Endothelial cell of umbilical vein (primary cell): ENCODE results near the gene PLEKHA5. TPM values are rescaled to one million over a fixed set of nuclear protein-coding genes. Genes with fewer than 3 reads are reported as not detected.

Experiments
- BruUV-seq: library from RNA; stranded (reverse); fragments of 400-500 nt; replicated peaks from 2 replicates; lab custom pipeline; 2021; lab: Mats Ljungman, UMichigan
- CTCF ChIA-PET: fragments of 300-600, 350-600 bp; sonication (Branson Sonifier 250); formaldehyde crosslinking; loops from one replicate; lab custom pipeline; 2021; ENCODE audit warnings: antibody characterized with exemption, inconsistent platforms; lab: Charles Lee
- POLR2A ChIA-PET: fragments of 300-600, 350-600 bp; sonication (Branson Sonifier 250); formaldehyde crosslinking; loops from one replicate; lab custom pipeline; 2021; ENCODE audit warnings: antibody characterized with exemption, inconsistent platforms; lab: Charles Lee
- DNase-seq: peaks from one replicate; pipeline ENCODE4 v3.0.0-alpha.2; 2011; ENCODE audit warnings: low read depth, low spot score
- FAIRE-seq: peaks from 2 replicates; lab custom pipeline; 2011; peaks lifted over from hg19 to GRCh38; lab: Jason Lieb, UNC
- H2AFZ ChIP-seq: 2 replicates; pipeline ENCODE4 v1.6.0; 2012; ENCODE audit warnings: low read depth, low read length, control low read depth, inconsistent platforms
- H3K27ac ChIP-seq: 2 replicates; pipeline ENCODE4 v1.5.1; 2011; ENCODE audit warnings: low read depth, mild to moderate bottlenecking, control low read depth, low read length, moderate library complexity; ENCODE audit not compliant: insufficient read depth
- H3K27me3 ChIP-seq, 2 experiments: 2 replicates each; pipeline versions ENCODE4 v1.6.0 to v1.6.1; 2011; ENCODE audit warnings: low read length in 2 of 2, mixed read lengths in 1 of 2; ENCODE audit not compliant: control insufficient read depth in 2 of 2, insufficient read depth in 2 of 2
- H3K36me3 ChIP-seq, 2 experiments: 2 replicates in 1 of 2; 3 replicates in 1 of 2; pipeline ENCODE4 v1.5.1; 2011; ENCODE audit warnings: low read length in 2 of 2, mild to moderate bottlenecking in 1 of 2, moderate library complexity in 1 of 2; ENCODE audit not compliant: control insufficient read depth in 2 of 2, insufficient read depth in 2 of 2; ENCODE audit errors: extremely low read depth in 1 of 2
- H3K4me1 ChIP-seq: 3 replicates; pipeline ENCODE4 v1.5.1; 2011; ENCODE audit warnings: mild to moderate bottlenecking, low read length; ENCODE audit not compliant: control insufficient read depth, insufficient read depth; ENCODE audit errors: extremely low read depth
- H3K4me2 ChIP-seq: 2 replicates; pipeline ENCODE4 v1.6.1; 2011; ENCODE audit warnings: low read length, control low read depth, mixed read lengths; ENCODE audit not compliant: insufficient read depth
- H3K4me3 ChIP-seq, 3 experiments: fragments of 200-600 bp in 1 of 3; sonication (generic), shearing (Covaris generic) in 1 of 3; replicated peaks in 1 of 3; 2 replicates each; pipeline ENCODE4 v1.5.1; 2011 to 2016; ENCODE audit warnings: control low read depth in 3 of 3, low read length in 3 of 3, mild to moderate bottlenecking in 2 of 3, inconsistent platforms in 1 of 3, low read depth in 1 of 3, moderate library complexity in 1 of 3; ENCODE audit not compliant: insufficient read depth in 1 of 3
- H3K79me2 ChIP-seq: 2 replicates; pipeline ENCODE4 v1.6.0; 2012; ENCODE audit warnings: low read length, inconsistent platforms; ENCODE audit not compliant: control insufficient read depth, insufficient read depth
- H3K9ac ChIP-seq: replicated peaks from 2 replicates; pipeline ENCODE3; 2011; ENCODE audit warnings: low read length, control low read depth; ENCODE audit not compliant: insufficient read depth; ENCODE audit errors: extremely low read depth
- H3K9me1 ChIP-seq: replicated peaks from 3 replicates; pipeline ENCODE4 v1.6.0; 2011; ENCODE audit warnings: mild to moderate bottlenecking, low read length; ENCODE audit not compliant: control insufficient read depth, insufficient read depth; ENCODE audit errors: extremely low read depth
- H3K9me3 ChIP-seq: replicated peaks from 2 replicates; pipeline ENCODE4 v1.5.1; 2012; ENCODE audit warnings: low read length, inconsistent platforms; ENCODE audit not compliant: control insufficient read depth, insufficient read depth
- H4K20me1 ChIP-seq: replicated peaks from 2 replicates; pipeline ENCODE3; 2011; ENCODE audit warnings: mild to moderate bottlenecking, low read length; ENCODE audit not compliant: control insufficient read depth, insufficient read depth; ENCODE audit errors: extremely low read depth
- EZH2 ChIP-seq: IDR thresholded peaks from 2 replicates; pipeline ENCODE4 v1.6.1; 2012; ENCODE audit warnings: borderline replicate concordance, low read depth, mild to moderate bottlenecking, moderate library complexity, low read length, inconsistent platforms; ENCODE audit not compliant: severe bottlenecking
- FOS ChIP-seq: IDR thresholded peaks from 2 replicates; pipeline ENCODE4 v1.6.1; 2011; ENCODE audit warnings: mild to moderate bottlenecking, low read length, moderate library complexity, borderline replicate concordance; ENCODE audit not compliant: insufficient read depth
- GATA2 ChIP-seq: IDR thresholded peaks from 2 replicates; pipeline ENCODE4 v1.7.0; 2011; ENCODE audit warnings: low read depth, mild to moderate bottlenecking, moderate library complexity, mixed read lengths, low read length; ENCODE audit not compliant: insufficient read length, insufficient read depth
- JUN ChIP-seq: IDR thresholded peaks from 2 replicates; pipeline ENCODE4 v1.6.1; 2011; ENCODE audit warnings: borderline replicate concordance, low read depth; ENCODE audit not compliant: insufficient read length, insufficient read depth
- MAX ChIP-seq: IDR thresholded peaks from 2 replicates; pipeline ENCODE4 v1.6.1; 2011; ENCODE audit not compliant: insufficient read depth, insufficient read length
- MYC ChIP-seq: IDR thresholded peaks from one replicate; pipeline ENCODE4 v1.6.1; 2011; ENCODE audit warnings: mild to moderate bottlenecking, low read depth, low read length
- POLR2A ChIP-seq: IDR thresholded peaks from 2 replicates; pipeline ENCODE4 v1.6.1; 2012; ENCODE audit warnings: low read depth, mild to moderate bottlenecking, control low read depth, low read length
- POLR2AphosphoS5 ChIP-seq: IDR thresholded peaks from 2 replicates; pipeline ENCODE4 v1.6.1; 2012; ENCODE audit warnings: low read depth, mild to moderate bottlenecking, control low read depth, low read length, moderate library complexity; ENCODE audit not compliant: insufficient read depth
- dilution Hi-C: fragments of 300-500 bp; cut with MboI; formaldehyde crosslinking; loops from one replicate; pipeline ENCODE4 v1.15.0; 2019; ENCODE audit warnings: low sequenced_read_pairs; ENCODE audit not compliant: extremely low pct_ligation_motif_present
- intact Hi-C: fragments of 100-400 bp; cut with micrococcal nuclease; formaldehyde crosslinking; loops from one replicate; pipeline ENCODE4 v1.10.0; 2022
- polyA plus RNA-seq, 4 experiments: library from polyadenylated mRNA; depleted of rRNA in 3 of 4; stranded (reverse) in 3 of 4; unstranded in 1 of 4; fragments of >200 nt; gene quantifications; 2 replicates each; pipeline versions ENCODE4 v1.2.1 to v1.2.3, GENCODE V29; 2011 to 2012; ENCODE audit warnings: missing spikeins in 1 of 4
- total RNA-seq: library from RNA; stranded (reverse); gene quantifications from 2 replicates; pipeline ENCODE4 v1.2.3, GENCODE V29; 2021
- TF ChIP-seq, protein P1 (sequence below), 2 donors: IDR thresholded peaks; 1 replicate in 1 of 2; 2 replicates in 1 of 2; pipeline ENCODE4 v1.5.1; 2011; ENCODE audit warnings: low read length in 2 of 2, mild to moderate bottlenecking in 2 of 2, moderate library complexity in 2 of 2, control low read depth in 1 of 2, inconsistent platforms in 1 of 2, low read depth in 1 of 2; ENCODE audit not compliant: insufficient read depth in 1 of 2; ENCODE audit errors: extremely low read depth in 1 of 2

PLEKHA5 gene
- total and polyA plus RNA-seq, 2 donors (not counting 3 experiments of a cell fraction or from before 2014, with no cell fraction given) = 2.5 to 12.7 TPM

GRCh38 chr12:19323805-19324204 lies 194.3 kb downstream of the PLEKHA5 start:
- no peak overlapping the region for H3K27ac ChIP-seq
- H4K20me1 ChIP-seq = no peaks in the 10 kb centered on the region
- ChIA-PET POLR2A (no interaction called here), CTCF (no interaction called here)
- no peaks in the 10 kb centered on the region for H3K79me2 ChIP-seq
- H3K9ac ChIP-seq = no peak overlapping the region
- dilution Hi-C loops (no loop called here), intact Hi-C loops (no loop called here)
- BruUV-seq = no TSS peak
- FAIRE-seq (no peak), DNase-seq (no peak)
- no peak overlapping the region for H3K4me3 ChIP-seq
- no peak overlapping the region for H2AFZ ChIP-seq
- no peaks in the 10 kb centered on the region for H3K36me3 ChIP-seq
- H3K4me2 ChIP-seq = no peak overlapping the region
- no peaks in the 10 kb centered on the region for H3K9me1 ChIP-seq
- no peaks in the 10 kb centered on the region for H3K9me3 ChIP-seq
- H3K27me3 ChIP-seq = no peaks in the 10 kb centered on the region
- H3K4me1 ChIP-seq = no peaks in the 10 kb centered on the region
- TF ChIP-seq POLR2A = no peak
- TF ChIP-seq FOS = no peak
- no peak for TF ChIP-seq POLR2AphosphoS5
- no peak for TF ChIP-seq EZH2
- TF ChIP-seq JUN = no peak
- no peak for TF ChIP-seq MYC
- TF ChIP-seq MAX = no peak
- TF ChIP-seq GATA2 = no peak
- TF ChIP-seq, protein P1, sequence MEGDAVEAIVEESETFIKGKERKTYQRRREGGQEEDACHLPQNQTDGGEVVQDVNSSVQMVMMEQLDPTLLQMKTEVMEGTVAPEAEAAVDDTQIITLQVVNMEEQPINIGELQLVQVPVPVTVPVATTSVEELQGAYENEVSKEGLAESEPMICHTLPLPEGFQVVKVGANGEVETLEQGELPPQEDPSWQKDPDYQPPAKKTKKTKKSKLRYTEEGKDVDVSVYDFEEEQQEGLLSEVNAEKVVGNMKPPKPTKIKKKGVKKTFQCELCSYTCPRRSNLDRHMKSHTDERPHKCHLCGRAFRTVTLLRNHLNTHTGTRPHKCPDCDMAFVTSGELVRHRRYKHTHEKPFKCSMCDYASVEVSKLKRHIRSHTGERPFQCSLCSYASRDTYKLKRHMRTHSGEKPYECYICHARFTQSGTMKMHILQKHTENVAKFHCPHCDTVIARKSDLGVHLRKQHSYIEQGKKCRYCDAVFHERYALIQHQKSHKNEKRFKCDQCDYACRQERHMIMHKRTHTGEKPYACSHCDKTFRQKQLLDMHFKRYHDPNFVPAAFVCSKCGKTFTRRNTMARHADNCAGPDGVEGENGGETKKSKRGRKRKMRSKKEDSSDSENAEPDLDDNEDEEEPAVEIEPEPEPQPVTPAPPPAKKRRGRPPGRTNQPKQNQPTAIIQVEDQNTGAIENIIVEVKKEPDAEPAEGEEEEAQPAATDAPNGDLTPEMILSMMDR (IDR thresholded peaks at IDR 0.05; ENCODE audit: extremely low read depth in 1 of 2, insufficient read depth in 1 of 2, low read depth in 1 of 2, low read length in 2 of 2) = no peak
